Adrenal gland (tissue), 12 donors: Measurements from ENCODE around the gene GAS2L1. TPM values are rescaled to one million over a fixed set of nuclear protein-coding genes. Genes with fewer than 3 reads are reported as not detected.
A peak's percentile ranks its signal among the peaks of the same experiment; 100 is the strongest.

Source experiments
- DNase-seq, 7 donors: peaks; one replicate each; pipeline ENCODE4 v3.0.0-alpha.2; 2019 to 2020
- H3K27ac ChIP-seq, 5 donors: fragments of 200-600 bp; sonication (generic) in 4 of 5; 1 replicate in 3 of 5; 2 replicates in 2 of 5; pipeline versions ENCODE4 v1.5.1 to v1.8.0; 2016 to 2020; ENCODE audit warnings: mild to moderate bottlenecking in 1 of 5
- H3K27me3 ChIP-seq: fragments of 200-600 bp; 2 replicates; pipeline ENCODE4 v1.8.0; 2021
- H3K36me3 ChIP-seq, 2 donors: fragments of 200-600 bp; replicated peaks in 1 of 2; 1 replicate in 1 of 2; 2 replicates in 1 of 2; pipeline versions ENCODE4 v1.5.1 to v1.8.0; 2018 to 2022
- H3K4me1 ChIP-seq, 2 donors: fragments of 200-600 bp; replicated peaks in 1 of 2; 1 replicate in 1 of 2; 2 replicates in 1 of 2; pipeline versions ENCODE4 v1.5.1 to v1.8.0; 2018 to 2021
- H3K4me3 ChIP-seq, 4 donors: fragments of 200-600 bp; sonication (generic) in 3 of 4; one replicate each; pipeline ENCODE4 v1.5.1; 2016 to 2018
- H3K9me3 ChIP-seq, 3 donors: fragments of 200-600 bp; sonication (generic) in 1 of 3; replicated peaks in 1 of 3; 1 replicate in 2 of 3; 2 replicates in 1 of 3; pipeline versions ENCODE4 v1.5.1 to v1.8.0; 2016 to 2021
- POLR2A ChIP-seq, 2 donors: fragments of 450-650 bp; IDR thresholded peaks; one replicate each; pipeline ENCODE4 v1.6.1; 2017; ENCODE audit warnings: antibody characterized with exemption in 2 of 2, mild to moderate bottlenecking in 2 of 2, moderate library complexity in 1 of 2
- WGBS, 4 donors: extraction: QIAGEN DNeasy Blood & Tissue Kit in 2 of 4; methylation state at CpG; one replicate each; pipeline versions ENCODE4 v1.1.5 to v1.1.7; 2013 to 2017; 5-methylcytosine and 5-hydroxymethylcytosine counted together
- intact Hi-C, 2 donors: fragments of 100-400 bp; cut with DNase I; formaldehyde crosslinking; loops; one replicate each; pipeline versions ENCODE4 v1.14.1 to v1.15.0; 2022 to 2023
- polyA plus RNA-seq, 3 donors: library from polyadenylated mRNA; stranded (reverse); fragments of 200-250 nt in 2 of 3; fragments of 350-450 nt in 1 of 3; fragmentation: Illumina TruSeq in 1 of 3; extraction: RNeasy Lipid Tissue Mini Kit (QIAGEN cat#74804) in 1 of 3; gene quantifications; one replicate each; pipeline ENCODE4 v1.2.3, GENCODE V29; 2013 to 2014
- total RNA-seq, 9 donors: library from RNA; depleted of rRNA in 4 of 9; stranded (reverse); fragments of >200 nt in 4 of 9; fragments of 120-200 nt in 1 of 9; fragmentation: NEBNext Ultra II Directional in 1 of 9; extraction: Animal tissue kit (Norgen Biotek cat#: 25700) in 1 of 9; gene quantifications; one replicate each; pipeline versions ENCODE4 v1.1.0 to v1.2.4, GENCODE V29; 2013 to 2023
- TF ChIP-seq, protein P1 (sequence below), 6 experiments: fragments of 450-650 bp in 4 of 6; fragments of 200-600 bp in 2 of 6; sonication (generic) in 1 of 6; IDR thresholded peaks; 1 replicate in 5 of 6; 2 replicates in 1 of 6; pipeline versions ENCODE4 v1.5.1 to v1.8.0; 2016 to 2021; ENCODE audit warnings: antibody characterized with exemption in 6 of 6, mild to moderate bottlenecking in 2 of 6, moderate library complexity in 1 of 6
- donor health status: healthy with polysubstance abuse.
- donor health status: Bipolar disorder and iron deficiency.
- donor health status: DM: yes; HTN: yes; CAD: no.
- donor health status: DM: no; HTN: no; CAD: no.
- donor health status: DM: no; HTN: no; CAD: no.
- donor health status: DM: yes; HTN: yes; CAD: no.

The GAS2L1 gene
- total and polyA plus RNA-seq, 12 donors: 3.6 to 87.3 (median 40.4) TPM

DNA sequence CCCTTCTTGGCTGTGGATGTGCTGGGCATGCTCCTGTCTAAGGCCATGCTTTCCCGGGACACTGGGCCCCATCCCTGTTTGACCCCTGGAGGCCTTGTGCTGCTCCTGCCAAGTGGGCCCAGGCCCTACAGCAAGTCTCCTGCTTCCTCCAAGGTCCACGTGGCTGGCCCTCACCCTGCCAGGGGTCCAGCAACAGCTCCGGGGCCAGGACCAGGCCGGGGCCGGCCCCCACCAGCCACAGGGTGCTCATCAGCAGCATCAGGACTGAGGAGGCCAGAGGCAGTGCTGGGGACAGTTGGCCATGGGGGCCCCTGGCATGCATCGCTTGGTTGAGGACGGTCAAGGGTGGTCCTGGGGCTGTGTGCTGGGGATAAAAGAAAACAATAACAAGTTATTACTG is 41.1 kb upstream of the GAS2L1 start:
- intact Hi-C loops: no loop called here

DNA sequence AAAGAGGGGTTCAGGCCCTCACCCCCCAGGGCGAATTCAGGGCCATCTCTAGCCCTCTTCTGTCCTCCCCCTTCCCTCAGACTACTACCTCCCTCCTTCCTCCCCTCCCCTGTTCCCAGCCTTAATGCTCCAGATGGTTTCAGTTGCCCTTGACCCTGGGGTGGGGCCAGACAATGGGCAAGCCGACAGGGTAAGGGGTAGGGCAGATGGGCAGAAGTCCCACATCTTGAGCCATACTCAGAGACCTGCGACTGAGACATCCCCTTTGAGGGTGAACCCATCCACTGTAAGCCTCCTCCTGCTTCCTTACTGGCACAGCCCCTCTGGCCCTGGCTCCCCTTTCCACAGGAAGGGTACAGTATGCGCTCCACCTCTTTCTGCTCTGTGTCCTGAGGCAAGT is 40.5 kb upstream of the GAS2L1 start:
- DNase-seq: peak in 4 of 7 donors; percentile 33 to 58 (median 52)
- Histone ChIP-seq H3K4me1 (peaks cover 31 to 32% of the 10 kb centered on the region in 2 donors), H3K27me3 (no peaks in the 10 kb centered on the region), H3K36me3 (peaks cover 0 to 28% of the 10 kb centered on the region in 2 donors), H3K27ac (peak overlapping the region in 4 of 5 donors; percentile 99 to 100 (median 100)), H3K9me3 (no peaks in the 10 kb centered on the region), H3K4me3 (no peak overlapping the region)
- 35 to 61% (median 39%) methylated on average over 2 to 4 of the region's 4 CpGs for WGBS, 4 donors
- TF ChIP-seq, protein P1, sequence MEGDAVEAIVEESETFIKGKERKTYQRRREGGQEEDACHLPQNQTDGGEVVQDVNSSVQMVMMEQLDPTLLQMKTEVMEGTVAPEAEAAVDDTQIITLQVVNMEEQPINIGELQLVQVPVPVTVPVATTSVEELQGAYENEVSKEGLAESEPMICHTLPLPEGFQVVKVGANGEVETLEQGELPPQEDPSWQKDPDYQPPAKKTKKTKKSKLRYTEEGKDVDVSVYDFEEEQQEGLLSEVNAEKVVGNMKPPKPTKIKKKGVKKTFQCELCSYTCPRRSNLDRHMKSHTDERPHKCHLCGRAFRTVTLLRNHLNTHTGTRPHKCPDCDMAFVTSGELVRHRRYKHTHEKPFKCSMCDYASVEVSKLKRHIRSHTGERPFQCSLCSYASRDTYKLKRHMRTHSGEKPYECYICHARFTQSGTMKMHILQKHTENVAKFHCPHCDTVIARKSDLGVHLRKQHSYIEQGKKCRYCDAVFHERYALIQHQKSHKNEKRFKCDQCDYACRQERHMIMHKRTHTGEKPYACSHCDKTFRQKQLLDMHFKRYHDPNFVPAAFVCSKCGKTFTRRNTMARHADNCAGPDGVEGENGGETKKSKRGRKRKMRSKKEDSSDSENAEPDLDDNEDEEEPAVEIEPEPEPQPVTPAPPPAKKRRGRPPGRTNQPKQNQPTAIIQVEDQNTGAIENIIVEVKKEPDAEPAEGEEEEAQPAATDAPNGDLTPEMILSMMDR (IDR thresholded peaks at IDR 0.05): no peak
- TF ChIP-seq POLR2A (IDR thresholded peaks at IDR 0.05): no peak
- intact Hi-C loops: no loop called here

More for the DNA sequence above, 41.1 kb upstream of the GAS2L1 start:
- WGBS, 4 donors: 84 to 100% (median 93%) methylated on average over 2 to 7 of the region's 7 CpGs
- no peaks in the 10 kb centered on the region for H3K9me3 ChIP-seq
- DNase-seq: peak in 1 of 7 donors; percentile 53
- H3K27ac ChIP-seq: peak overlapping the region in 2 of 5 donors; percentile 100
- H3K4me3 ChIP-seq: no peak overlapping the region
- peaks cover 25 to 29% of the 10 kb centered on the region in 2 donors for H3K4me1 ChIP-seq
- TF ChIP-seq POLR2A (IDR thresholded peaks at IDR 0.05): no peak
- TF ChIP-seq, protein P1 (IDR thresholded peaks at IDR 0.05): no peak
- H3K27me3 ChIP-seq: no peaks in the 10 kb centered on the region
- H3K36me3 ChIP-seq: peaks cover 0 to 28% of the 10 kb centered on the region in 2 donors

DNA sequence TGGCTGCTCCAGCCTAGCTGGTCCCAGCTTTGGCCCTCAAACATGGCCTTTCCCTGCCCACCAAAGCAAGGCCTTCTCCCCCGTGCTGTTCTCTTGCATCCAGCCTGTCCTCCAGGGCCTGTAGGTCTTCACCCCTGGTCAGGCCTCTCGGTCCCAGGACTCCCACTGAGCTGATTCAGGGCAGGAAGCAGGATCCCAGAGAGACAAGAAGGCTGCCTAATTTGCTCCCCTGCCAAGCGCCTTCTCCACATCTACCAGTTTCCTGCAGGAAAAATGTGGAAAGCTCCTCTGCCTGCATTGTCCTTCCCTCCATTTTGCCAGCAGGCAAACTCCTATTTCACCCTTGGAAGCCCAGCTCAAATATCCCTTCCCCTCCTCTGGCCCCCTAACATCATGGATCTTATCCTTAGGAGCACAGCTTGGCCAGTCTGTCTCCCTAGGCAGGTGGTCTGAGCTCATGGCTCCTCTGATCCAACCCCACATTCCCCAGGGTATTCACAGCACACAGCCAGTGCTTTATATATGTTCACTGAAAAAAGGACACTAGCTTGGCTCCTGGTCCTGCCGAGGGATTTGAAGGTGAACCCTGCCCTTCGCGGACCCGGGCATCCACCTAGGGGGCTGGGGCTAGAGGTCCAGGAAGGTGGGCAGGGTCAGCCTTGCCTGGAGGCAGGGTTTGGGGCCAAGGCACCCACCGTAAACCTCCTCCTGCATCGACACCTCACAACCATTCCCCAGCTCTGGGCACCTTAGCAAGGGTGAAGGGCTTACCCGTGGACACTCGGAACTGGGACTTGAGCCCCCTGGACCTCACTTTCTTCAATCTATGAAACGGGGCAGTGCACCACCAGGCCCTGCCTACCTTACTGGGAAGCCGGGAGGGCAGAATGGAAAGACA is 39.6 kb upstream of the GAS2L1 start:
- Histone ChIP-seq H3K4me3 (peak overlapping the region; percentile 32 to 99 (median 83)), H3K4me1 (peaks cover 40 to 41% of the 10 kb centered on the region in 2 donors), H3K27ac (peak overlapping the region; percentile 78 to 100 (median 100)), H3K9me3 (no peaks in the 10 kb centered on the region), H3K27me3 (no peaks in the 10 kb centered on the region), H3K36me3 (peaks cover 0 to 28% of the 10 kb centered on the region in 2 donors)
- TF ChIP-seq, protein P1 (IDR thresholded peaks at IDR 0.05): no peak
- no peak for TF ChIP-seq POLR2A (IDR thresholded peaks at IDR 0.05)
- 13 to 23% (median 19%) methylated on average over 7 to 13 of the region's 13 CpGs for WGBS, 4 donors
- peak in 6 of 7 donors; percentile 30 to 61 (median 36) for DNase-seq
- intact Hi-C loops: no loop called here

DNA sequence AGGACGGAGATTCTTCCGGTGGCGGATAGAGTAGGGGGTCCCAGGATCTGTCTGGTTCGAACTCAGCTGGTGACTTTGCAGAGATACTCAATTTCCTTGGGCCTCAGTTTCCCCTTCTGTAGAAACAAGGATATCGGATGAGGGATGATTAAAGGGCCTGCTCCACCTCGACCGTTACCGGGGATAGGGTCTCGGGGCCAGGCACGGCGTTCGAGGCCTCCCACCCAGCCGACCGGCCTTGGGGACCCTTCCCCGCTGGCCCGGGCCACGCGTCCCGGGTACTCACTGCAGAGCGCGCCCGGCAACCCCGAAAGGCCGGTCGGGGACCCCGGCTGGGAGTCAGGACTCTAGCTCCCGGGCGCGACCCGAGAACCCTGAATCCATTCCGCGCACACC is 39.0 kb upstream of the GAS2L1 start:
- H3K27me3 ChIP-seq: no peaks in the 10 kb centered on the region
- H3K27ac ChIP-seq: peak overlapping the region; percentile 78 to 100 (median 100)
- no peaks in the 10 kb centered on the region for H3K9me3 ChIP-seq
- peak overlapping the region; percentile 32 to 99 (median 83) for H3K4me3 ChIP-seq
- intact Hi-C loops: no loop called here
- peaks cover 0 to 33% of the 10 kb centered on the region in 2 donors for H3K36me3 ChIP-seq
- DNase-seq: no peak
- 0 to 2% (median 0%) methylated on average over 4 to 32 of the region's 32 CpGs; no CpG with 5 or more reads in 1 of the 4 donors for WGBS, 4 donors
- H3K4me1 ChIP-seq: peaks cover 46 to 48% of the 10 kb centered on the region in 2 donors
- TF ChIP-seq, protein P1 (IDR thresholded peaks at IDR 0.05): peak in 1 of 6 experiments; percentile 5
- TF ChIP-seq POLR2A (IDR thresholded peaks at IDR 0.05): peak in 1 of 2 donors; percentile 43
